Esophagus squamous epithelium (tissue), 5 donors: ENCODE data around the gene SIGLEC8. TPM values are rescaled to one million over a fixed set of nuclear protein-coding genes. Genes with fewer than 3 reads are reported as not detected.

Source experiments
- DNase-seq: peaks from one replicate; lab custom pipeline; 2025; lab: John Stamatoyannopoulos, UW
- H3K27ac ChIP-seq, 4 donors: fragments of 200-600 bp; sonication (generic); one replicate each; pipeline ENCODE4 v1.5.1; 2016 to 2019; ENCODE audit warnings: mild to moderate bottlenecking in 1 of 4
- H3K27me3 ChIP-seq, 4 donors: fragments of 200-600 bp; sonication (generic); 1 replicate in 3 of 4; 2 replicates in 1 of 4; pipeline versions ENCODE4 v1.5.1 to v1.6.0; 2017 to 2021; ENCODE audit warnings: antibody characterized with exemption in 1 of 4
- H3K36me3 ChIP-seq, 3 donors: fragments of 200-600 bp; sonication (generic); one replicate each; pipeline ENCODE4 v1.5.1; 2016 to 2019
- H3K4me1 ChIP-seq, 3 donors: fragments of 200-600 bp; sonication (generic); one replicate each; pipeline ENCODE4 v1.5.1; 2017 to 2019
- H3K4me3 ChIP-seq, 4 donors: fragments of 200-600 bp; sonication (generic); 1 replicate in 3 of 4; 2 replicates in 1 of 4; pipeline ENCODE4 v1.5.1; 2016 to 2019; ENCODE audit warnings: mild to moderate bottlenecking in 2 of 4, moderate library complexity in 1 of 4
- H3K9me3 ChIP-seq, 3 donors: fragments of 200-600 bp; sonication (generic); one replicate each; pipeline ENCODE4 v1.5.1; 2016 to 2019
- POLR2A ChIP-seq, 4 donors: fragments of 450-650 bp; IDR thresholded peaks; one replicate each; pipeline ENCODE4 v1.6.1; 2017; ENCODE audit warnings: antibody characterized with exemption in 4 of 4, mild to moderate bottlenecking in 4 of 4, moderate library complexity in 3 of 4
- WGBS, 2 donors: methylation state at CpG; one replicate each; pipeline ENCODE4 v1.1.5; 2018; 5-methylcytosine and 5-hydroxymethylcytosine counted together
- intact Hi-C: fragments of 100-400 bp; cut with DNase I; formaldehyde crosslinking; loops from one replicate; pipeline ENCODE4 v1.15.0; 2022
- total RNA-seq, 4 donors: library from RNA; depleted of rRNA; stranded (reverse); fragments of >200 nt; gene quantifications; one replicate each; pipeline ENCODE4 v1.1.0, GENCODE V29; 2016
- TF ChIP-seq, protein P1 (sequence below), 6 experiments: fragments of 450-650 bp in 4 of 6; fragments of 200-600 bp in 2 of 6; sonication (generic) in 2 of 6; IDR thresholded peaks; one replicate each; pipeline ENCODE4 v1.5.1; 2016 to 2019; ENCODE audit warnings: antibody characterized with exemption in 6 of 6, mild to moderate bottlenecking in 4 of 6, moderate library complexity in 4 of 6
- donor health status: DM: yes; HTN: yes; CAD: no.

The SIGLEC8 gene
- total RNA-seq, 4 donors from 2014 or later: 0.31 to 2.5 (median 0.94) TPM

DNA sequence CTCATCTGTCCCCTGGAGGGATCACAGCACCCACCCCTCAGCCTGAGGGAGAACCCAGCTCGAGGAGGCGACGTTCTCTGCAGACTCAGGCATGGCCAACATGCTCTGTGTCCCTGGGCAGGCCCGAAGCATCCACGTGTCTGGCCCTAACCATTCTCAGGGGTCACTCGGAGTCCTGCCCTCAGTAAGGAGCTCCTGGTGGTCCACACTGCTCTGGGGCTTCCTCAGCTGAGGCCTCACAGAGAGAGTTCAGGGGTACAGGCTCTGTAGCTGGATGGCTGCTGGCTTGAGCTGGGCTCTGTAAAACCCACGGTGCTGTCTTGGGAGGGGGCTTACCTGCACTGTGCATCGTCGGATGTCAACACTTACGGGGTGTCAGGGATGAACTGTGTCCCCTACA is 4.4 kb upstream of the SIGLEC8 start:
- H3K27ac ChIP-seq: no peak overlapping the region

DNA sequence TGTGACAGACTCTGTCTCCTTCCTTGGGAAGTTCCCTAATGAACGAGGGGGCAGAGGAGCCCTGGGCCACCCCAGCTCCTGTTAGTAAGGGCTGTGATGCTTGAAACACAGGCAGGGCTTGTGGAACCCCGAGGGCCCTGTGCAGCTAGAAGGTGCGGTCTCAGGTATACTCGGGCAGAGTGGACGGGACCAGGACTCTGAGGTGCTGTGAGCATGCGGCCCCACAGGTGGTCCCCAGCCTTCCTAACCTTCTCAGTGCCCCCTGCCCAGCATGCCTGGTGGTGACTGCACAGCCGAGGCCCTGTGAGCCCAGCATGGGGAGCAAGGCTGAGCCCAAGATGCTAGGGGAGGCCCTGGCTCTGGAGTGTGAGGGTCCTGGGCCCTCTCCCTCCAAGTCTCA is 4.0 kb upstream of the SIGLEC8 start:
- WGBS, 2 donors: 69% methylated on average over 7 of the region's 7 CpGs; no CpG with 5 or more reads in 1 of the 2 donors
- DNase-seq: no peak
- Histone ChIP-seq H3K27ac (no peak overlapping the region), H3K9me3 (no peaks in the 10 kb centered on the region), H3K27me3 (peaks cover 0 to 63% (median 1%) of the 10 kb centered on the region in 4 donors), H3K4me1 (no peaks in the 10 kb centered on the region), H3K4me3 (no peak overlapping the region), H3K36me3 (no peaks in the 10 kb centered on the region)
- TF ChIP-seq, protein P1, sequence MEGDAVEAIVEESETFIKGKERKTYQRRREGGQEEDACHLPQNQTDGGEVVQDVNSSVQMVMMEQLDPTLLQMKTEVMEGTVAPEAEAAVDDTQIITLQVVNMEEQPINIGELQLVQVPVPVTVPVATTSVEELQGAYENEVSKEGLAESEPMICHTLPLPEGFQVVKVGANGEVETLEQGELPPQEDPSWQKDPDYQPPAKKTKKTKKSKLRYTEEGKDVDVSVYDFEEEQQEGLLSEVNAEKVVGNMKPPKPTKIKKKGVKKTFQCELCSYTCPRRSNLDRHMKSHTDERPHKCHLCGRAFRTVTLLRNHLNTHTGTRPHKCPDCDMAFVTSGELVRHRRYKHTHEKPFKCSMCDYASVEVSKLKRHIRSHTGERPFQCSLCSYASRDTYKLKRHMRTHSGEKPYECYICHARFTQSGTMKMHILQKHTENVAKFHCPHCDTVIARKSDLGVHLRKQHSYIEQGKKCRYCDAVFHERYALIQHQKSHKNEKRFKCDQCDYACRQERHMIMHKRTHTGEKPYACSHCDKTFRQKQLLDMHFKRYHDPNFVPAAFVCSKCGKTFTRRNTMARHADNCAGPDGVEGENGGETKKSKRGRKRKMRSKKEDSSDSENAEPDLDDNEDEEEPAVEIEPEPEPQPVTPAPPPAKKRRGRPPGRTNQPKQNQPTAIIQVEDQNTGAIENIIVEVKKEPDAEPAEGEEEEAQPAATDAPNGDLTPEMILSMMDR (IDR thresholded peaks at IDR 0.05): no peak
- no peak for TF ChIP-seq POLR2A (IDR thresholded peaks at IDR 0.05)
- intact Hi-C loops: no loop called here

More for the DNA sequence above, 4.4 kb upstream of the SIGLEC8 start:
- Histone ChIP-seq H3K9me3 (no peaks in the 10 kb centered on the region), H3K36me3 (no peaks in the 10 kb centered on the region), H3K4me3 (no peak overlapping the region), H3K4me1 (no peaks in the 10 kb centered on the region), H3K27me3 (peaks cover 0 to 60% (median 1%) of the 10 kb centered on the region in 4 donors)
- intact Hi-C loops: no loop called here
- DNase-seq: no peak
- TF ChIP-seq POLR2A (IDR thresholded peaks at IDR 0.05): no peak
- TF ChIP-seq, protein P1 (IDR thresholded peaks at IDR 0.05): no peak
- 53 to 67% methylated on average over 3 of the region's 10 CpGs for WGBS, 2 donors

DNA sequence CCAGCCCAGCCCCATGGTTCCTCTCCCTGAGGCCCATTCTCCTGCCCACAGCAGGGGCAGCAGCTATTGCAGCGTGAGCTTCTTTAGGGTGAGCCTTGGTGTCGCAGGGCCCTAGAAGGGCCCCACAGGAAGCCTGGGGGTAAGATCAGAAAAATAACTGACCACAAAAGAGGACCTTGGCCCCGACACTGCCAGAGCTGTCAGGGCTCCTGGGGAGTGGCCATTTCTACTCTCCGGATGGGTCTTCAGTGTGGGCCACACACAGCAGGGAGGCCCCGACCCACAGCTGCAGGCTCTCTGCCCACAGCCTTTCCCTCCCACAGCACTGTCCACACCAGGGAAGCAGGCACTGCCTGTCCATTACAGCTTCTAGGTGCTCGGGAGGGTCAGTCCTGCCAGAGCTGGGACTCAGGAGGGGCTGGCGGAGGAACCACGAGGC is 3.5 kb upstream of the SIGLEC8 start:
- intact Hi-C loops: no loop called here
- DNase-seq: no peak
- no peaks in the 10 kb centered on the region for H3K4me1 ChIP-seq
- no peaks in the 10 kb centered on the region for H3K9me3 ChIP-seq
- H3K27me3 ChIP-seq: peaks cover 0 to 64% (median 1%) of the 10 kb centered on the region in 4 donors
- H3K4me3 ChIP-seq: no peak overlapping the region
- TF ChIP-seq, protein P1 (IDR thresholded peaks at IDR 0.05): no peak
- no peak for TF ChIP-seq POLR2A (IDR thresholded peaks at IDR 0.05)
- peak overlapping the region in 1 of 4 donors; percentile 55 for H3K27ac ChIP-seq
- 47% methylated on average over 2 of the region's 8 CpGs; no CpG with 5 or more reads in 1 of the 2 donors for WGBS, 2 donors
- H3K36me3 ChIP-seq: no peaks in the 10 kb centered on the region

DNA sequence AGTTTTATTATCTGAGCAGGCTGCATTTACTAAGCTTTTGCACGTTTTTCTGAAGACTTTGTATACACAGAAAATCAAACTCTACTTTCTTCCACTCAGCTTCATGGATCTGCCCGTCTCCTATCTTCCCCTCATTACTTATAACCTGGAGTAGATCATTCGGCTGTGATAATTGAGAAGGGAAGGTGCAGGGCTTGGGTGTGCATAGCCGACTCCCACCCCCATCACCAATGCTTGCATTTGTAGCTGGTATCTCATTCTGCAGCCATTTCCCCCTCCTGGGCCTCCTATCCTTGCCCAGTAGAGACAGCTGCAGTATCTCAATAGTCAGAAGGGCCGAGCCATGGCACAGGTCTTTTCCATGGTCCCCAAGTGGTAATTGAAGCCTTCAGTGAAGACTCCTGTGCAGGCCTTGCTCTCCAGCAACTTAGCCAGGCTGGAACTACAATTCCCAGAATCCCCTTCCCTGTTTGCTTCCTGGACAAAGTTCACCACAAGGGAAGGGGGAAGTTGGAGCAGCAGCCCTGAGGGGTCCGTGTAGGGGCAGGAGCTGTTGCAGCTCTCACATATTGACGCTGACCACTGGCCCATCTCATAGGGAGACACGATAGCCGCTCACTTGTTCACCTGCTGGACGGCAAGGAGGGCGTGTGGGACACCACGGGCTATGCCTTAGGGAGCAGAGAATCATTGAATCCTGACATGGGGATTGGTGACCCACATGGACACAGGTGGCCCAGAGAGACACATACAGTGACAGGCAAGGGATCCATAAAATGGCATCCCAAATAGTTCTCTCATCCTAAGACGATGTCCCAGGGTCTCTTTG is 2.1 kb upstream of the SIGLEC8 start:
- WGBS, 2 donors: 51 to 56% methylated on average over 10 to 11 of the region's 13 CpGs
- Histone ChIP-seq H3K27ac (no peak overlapping the region), H3K27me3 (peaks cover 0 to 62% (median under 1%) of the 10 kb centered on the region in 4 donors), H3K4me3 (no peak overlapping the region), H3K4me1 (no peaks in the 10 kb centered on the region), H3K36me3 (no peaks in the 10 kb centered on the region), H3K9me3 (no peaks in the 10 kb centered on the region)
- no peak for DNase-seq
- intact Hi-C loops: no loop called here
- TF ChIP-seq, protein P1 (IDR thresholded peaks at IDR 0.05): no peak
- TF ChIP-seq POLR2A (IDR thresholded peaks at IDR 0.05): no peak

DNA sequence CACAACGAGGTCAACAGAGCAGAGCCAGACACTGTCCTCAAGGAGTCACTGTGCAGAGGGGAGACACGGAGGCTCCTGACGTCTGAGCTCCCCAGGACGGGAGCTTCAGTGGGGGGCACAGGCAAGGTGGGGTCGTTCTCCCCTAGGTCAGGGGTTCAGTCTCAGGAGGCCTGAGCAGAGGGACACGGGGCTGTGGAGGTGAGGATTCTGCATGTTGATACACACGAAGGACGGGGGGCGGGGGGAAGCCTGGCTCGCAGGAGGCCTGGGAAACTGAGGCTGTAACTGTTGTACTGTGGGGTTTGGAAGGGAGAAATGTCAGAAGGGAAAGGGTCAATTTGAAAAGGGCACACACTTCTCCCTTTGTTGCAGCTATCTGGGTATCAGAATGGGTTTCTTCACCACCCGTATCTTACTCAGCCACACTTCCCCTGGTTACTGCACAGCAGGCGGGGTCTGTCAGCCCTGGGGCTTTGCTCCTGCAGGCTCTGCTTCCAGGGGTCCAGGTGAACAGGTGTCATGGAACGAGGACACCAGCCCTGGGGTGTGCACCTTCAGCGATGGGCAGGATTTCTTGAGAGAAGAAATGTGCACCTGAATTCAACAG is 748 bp upstream of the SIGLEC8 start:
- intact Hi-C loops: no loop called here

More for the DNA sequence above, 748 bp upstream of the SIGLEC8 start:
- DNase-seq: no peak
- H3K4me3 ChIP-seq: no peak overlapping the region
- H3K9me3 ChIP-seq: no peaks in the 10 kb centered on the region
- H3K27me3 ChIP-seq: peaks cover 0 to 63% (median 0%) of the 10 kb centered on the region in 4 donors
- TF ChIP-seq, protein P1 (IDR thresholded peaks at IDR 0.05): no peak
- no peak for TF ChIP-seq POLR2A (IDR thresholded peaks at IDR 0.05)
- H3K4me1 ChIP-seq: no peaks in the 10 kb centered on the region
- 69 to 79% methylated on average over 8 to 9 of the region's 14 CpGs for WGBS, 2 donors
- no peaks in the 10 kb centered on the region for H3K36me3 ChIP-seq
- H3K27ac ChIP-seq: no peak overlapping the region
